ENCODE measurements around the gene PAPPA2. TPM values are rescaled to one million over a fixed set of nuclear protein-coding genes. Genes with fewer than 3 reads are reported as not detected.

PAPPA2 gene
- total and polyA plus RNA-seq, 9 of the 15 experiments (the other 6 are each of a cell fraction or from before 2014, with no cell fraction given), result 0.01 to 0.15 (median 0.05) TPM; not detected in 2

GRCh38 chr1:176691251-176692228 lies 228.6 kb downstream of the PAPPA2 start (continued):
- TF ChIP-seq REST (IDR thresholded peaks at IDR 0.05; ENCODE audit: borderline replicate concordance), result peak; percentile 70
- no peak for TF ChIP-seq REST (CRISPR knock-in tag; IDR thresholded peaks at IDR 0.05; ENCODE audit: low read depth)
- TF ChIP-seq ZNF592 (IDR thresholded peaks at IDR 0.05), result no peak
- peak; percentile 53; the same call in 1 of the 2 replicates for TF ChIP-seq RB1 (IDR thresholded peaks at IDR 0.05; ENCODE audit: low read depth)
- no peak for TF ChIP-seq NCOA4 (IDR thresholded peaks at IDR 0.05; ENCODE audit: partially characterized antibody)
- TF ChIP-seq MTA2 (IDR thresholded peaks at IDR 0.05; ENCODE audit: low read depth), result no peak
